Keratinocyte (primary cell): ENCODE measurements around the gene SCLY. TPM values are rescaled to one million over a fixed set of nuclear protein-coding genes. Genes with fewer than 3 reads are reported as not detected.

Source experiments
- DNase-seq: peaks from one replicate; pipeline ENCODE4 v3.0.0-alpha.2; 2011; ENCODE audit warnings: low read depth, missing footprints, low spot score
- FAIRE-seq: peaks from 2 replicates; lab custom pipeline; 2011; peaks lifted over from hg19 to GRCh38; lab: Jason Lieb, UNC
- H2AFZ ChIP-seq: 2 replicates; pipeline ENCODE4 v1.6.0; 2012; ENCODE audit warnings: low read length, control low read depth, inconsistent platforms; ENCODE audit not compliant: control insufficient read depth
- H3K27ac ChIP-seq: 2 replicates; pipeline ENCODE4 v1.5.1; 2011; ENCODE audit warnings: low read length; ENCODE audit not compliant: control insufficient read depth, insufficient read depth
- H3K27me3 ChIP-seq: 3 replicates; pipeline ENCODE4 v1.6.0; 2011; ENCODE audit warnings: low read length; ENCODE audit not compliant: control insufficient read depth, insufficient read depth; ENCODE audit errors: extremely low read depth
- H3K36me3 ChIP-seq, 2 experiments: 2 replicates in 1 of 2; 3 replicates in 1 of 2; pipeline ENCODE4 v1.5.1; 2011; ENCODE audit warnings: low read length in 2 of 2, mild to moderate bottlenecking in 1 of 2; ENCODE audit not compliant: control insufficient read depth in 2 of 2, insufficient read depth in 2 of 2; ENCODE audit errors: extremely low read depth in 1 of 2
- H3K4me1 ChIP-seq: 3 replicates; pipeline ENCODE4 v1.5.1; 2011; ENCODE audit warnings: low read length; ENCODE audit not compliant: control insufficient read depth, insufficient read depth; ENCODE audit errors: extremely low read depth
- H3K4me2 ChIP-seq: 3 replicates; pipeline ENCODE4 v1.6.0; 2011; ENCODE audit warnings: low read depth, low read length; ENCODE audit not compliant: control insufficient read depth, insufficient read depth; ENCODE audit errors: extremely low read depth
- H3K4me3 ChIP-seq, 3 experiments: fragments of 200-600 bp in 1 of 3; sonication (generic) in 1 of 3; 2 replicates in 2 of 3; 3 replicates in 1 of 3; pipeline ENCODE4 v1.5.1; 2011 to 2016; ENCODE audit warnings: low read length in 3 of 3, mild to moderate bottlenecking in 3 of 3, control low read depth in 2 of 3, inconsistent platforms in 1 of 3, low read depth in 1 of 3, mixed read lengths in 1 of 3, mixed run types in 1 of 3, moderate library complexity in 1 of 3; ENCODE audit not compliant: control insufficient read depth in 2 of 3, insufficient read depth in 2 of 3; ENCODE audit errors: extremely low read depth in 1 of 3
- H3K79me2 ChIP-seq: 2 replicates; pipeline ENCODE4 v1.6.0; 2012; ENCODE audit warnings: low read length; ENCODE audit not compliant: control insufficient read depth, insufficient read depth
- H3K9ac ChIP-seq: 3 replicates; pipeline ENCODE4 v1.6.0; 2011; ENCODE audit warnings: low read length; ENCODE audit not compliant: control insufficient read depth, insufficient read depth; ENCODE audit errors: extremely low read depth
- H3K9me1 ChIP-seq: 3 replicates; pipeline ENCODE4 v1.6.0; 2011; ENCODE audit warnings: low read length; ENCODE audit not compliant: control insufficient read depth, insufficient read depth; ENCODE audit errors: extremely low read depth
- H3K9me3 ChIP-seq: 2 replicates; pipeline ENCODE4 v1.5.1; 2012; ENCODE audit warnings: low read depth, low read length; ENCODE audit not compliant: control insufficient read depth
- H4K20me1 ChIP-seq: 3 replicates; pipeline ENCODE4 v1.6.0; 2011; ENCODE audit warnings: low read length; ENCODE audit not compliant: control insufficient read depth, insufficient read depth; ENCODE audit errors: extremely low read depth
- CTCF ChIP-seq, 3 experiments: IDR thresholded peaks in 1 of 3; conservative IDR thresholded peaks in 1 of 3; optimal IDR thresholded peaks in 1 of 3; 2 replicates in 2 of 3; 3 replicates in 1 of 3; pipeline versions ENCODE3 to v1.5.1; 2011; ENCODE audit warnings: low read length in 3 of 3, mild to moderate bottlenecking in 3 of 3, moderate library complexity in 2 of 3, control low read depth in 1 of 3, inconsistent platforms in 1 of 3; ENCODE audit not compliant: insufficient read depth in 2 of 3; ENCODE audit errors: extremely low read depth in 1 of 3
- EZH2 ChIP-seq: IDR thresholded peaks from one replicate; pipeline ENCODE4 v1.6.1; 2012; ENCODE audit warnings: inconsistent platforms, mild to moderate bottlenecking, low read length, moderate library complexity
- dilution Hi-C: fragments of 300-500 bp; cut with MboI; formaldehyde crosslinking; loops from one replicate; pipeline ENCODE4 v1.7.0; 2020; ENCODE audit warnings: low sequenced_read_pairs; ENCODE audit not compliant: extremely low pct_ligation_motif_present
- polyA plus RNA-seq, 5 experiments: library from polyadenylated mRNA; depleted of rRNA in 3 of 5; stranded (reverse) in 3 of 5; stranded (forward) in 1 of 5; unstranded in 1 of 5; fragments of >200 nt; gene quantifications; 1 replicate in 1 of 5; 2 replicates in 3 of 5; 3 replicates in 1 of 5; pipeline versions ENCODE4 v1.2.1 to v1.2.3, GENCODE V29; 2011 to 2012; ENCODE audit warnings: missing spikeins in 2 of 5, low read depth in 1 of 5, low replicate concordance in 1 of 5

Gene SCLY
- polyA plus RNA-seq, 1 donor (not counting 4 experiments of a cell fraction or from before 2014, with no cell fraction given), result 11.8 TPM

GRCh38 chr2:238124488-238125126 is 63.8 kb downstream of the SCLY start:
- no peak overlapping the region for H3K9ac ChIP-seq
- H3K4me1 ChIP-seq, result no peaks in the 10 kb centered on the region
- H3K27ac ChIP-seq, result no peak overlapping the region
- H3K36me3 ChIP-seq, result no peaks in the 10 kb centered on the region
- H4K20me1 ChIP-seq, result no peaks in the 10 kb centered on the region
- H3K79me2 ChIP-seq, result no peaks in the 10 kb centered on the region
- H3K27me3 ChIP-seq, result peaks cover 31% of the 10 kb centered on the region
- dilution Hi-C loops, result no loop called here
- H3K4me2 ChIP-seq, result no peak overlapping the region
- no peak for FAIRE-seq
- no peaks in the 10 kb centered on the region for H3K9me3 ChIP-seq
- H3K9me1 ChIP-seq, result no peaks in the 10 kb centered on the region
- TF ChIP-seq CTCF (optimal IDR thresholded peaks at IDR 0.05 in 1 of 3, IDR thresholded peaks at IDR 0.05 in 1 of 3, conservative IDR thresholded peaks at IDR 0.05 in 1 of 3; ENCODE audit: extremely low read depth in 1 of 3, insufficient read depth in 2 of 3, low read length in 3 of 3) (no peak), EZH2 (no peak)
- no peak overlapping the region for H3K4me3 ChIP-seq
- no peak overlapping the region for H2AFZ ChIP-seq
- no peak for DNase-seq

- no peak overlapping the region for H2AFZ ChIP-seq
- H3K36me3 ChIP-seq, result no peaks in the 10 kb centered on the region
- no peak overlapping the region for H3K9ac ChIP-seq
- DNase-seq, result no peak
- no peaks in the 10 kb centered on the region for H3K9me3 ChIP-seq
- H4K20me1 ChIP-seq, result no peaks in the 10 kb centered on the region
- no peaks in the 10 kb centered on the region for H3K79me2 ChIP-seq
- no peaks in the 10 kb centered on the region for H3K9me1 ChIP-seq
- H3K4me2 ChIP-seq, result no peak overlapping the region
- dilution Hi-C loops, result no loop called here
- H3K27me3 ChIP-seq, result peaks cover 24% of the 10 kb centered on the region
- no peak overlapping the region for H3K27ac ChIP-seq
- no peaks in the 10 kb centered on the region for H3K4me1 ChIP-seq
- TF ChIP-seq CTCF (optimal IDR thresholded peaks at IDR 0.05 in 1 of 3, IDR thresholded peaks at IDR 0.05 in 1 of 3, conservative IDR thresholded peaks at IDR 0.05 in 1 of 3; ENCODE audit: extremely low read depth in 1 of 3, insufficient read depth in 2 of 3, low read length in 3 of 3) (no peak), EZH2 (no peak)
- H3K4me3 ChIP-seq, result no peak overlapping the region
- no peak for FAIRE-seq
Measured at GRCh38 chr2:238125127-238125885, 64.5 kb downstream of the SCLY start.
